BLaER1 treated with 17β-estradiol and CSF1 and Interleukin-3, amounts not matched to agents 10 nM and 100 nM (cell line): ENCODE data around the gene NFE2L2.
"Not testable (repeated sequence)": the region's sequence is repeated elsewhere in the genome, so short reads cannot be mapped to it uniquely, and the experiment has no call there.

Source experiments
- H3K27ac ChIP-seq, 11 experiments: shearing (Covaris generic); formaldehyde crosslinking; 2 replicates each; pipeline ENCODE4 v1.8.1; 2022
- H3K27me3 ChIP-seq, 11 experiments: shearing (Covaris generic); formaldehyde crosslinking; 2 replicates each; pipeline ENCODE4 v1.8.1; 2022
- H3K36me3 ChIP-seq, 11 experiments: shearing (Covaris generic); formaldehyde crosslinking; 2 replicates each; pipeline ENCODE4 v1.8.1; 2022
- H3K4me1 ChIP-seq, 10 experiments: shearing (Covaris generic); formaldehyde crosslinking; 2 replicates each; pipeline ENCODE4 v1.8.1; 2022
- H3K4me2 ChIP-seq, 11 experiments: shearing (Covaris generic); formaldehyde crosslinking; 2 replicates each; pipeline ENCODE4 v1.8.1; 2022
- H3K4me3 ChIP-seq, 10 experiments: shearing (Covaris generic); formaldehyde crosslinking; 2 replicates each; pipeline ENCODE4 v1.8.1; 2022
- H3K9ac ChIP-seq, 11 experiments: shearing (Covaris generic); formaldehyde crosslinking; 2 replicates each; pipeline ENCODE4 v1.8.1; 2022
- H3K9me3 ChIP-seq, 11 experiments: shearing (Covaris generic); formaldehyde crosslinking; replicated peaks in 1 of 11; 2 replicates each; pipeline ENCODE4 v1.8.1; 2022
- H4K20me1 ChIP-seq, 11 experiments: shearing (Covaris generic); formaldehyde crosslinking; 2 replicates each; pipeline ENCODE4 v1.8.1; 2022
- Cebpa-rat ChIP-seq, 11 experiments: shearing (Covaris generic); IDR thresholded peaks; 2 replicates each; pipeline ENCODE4 v1.8.1; 2022

Gene NFE2L2

GRCh38 chr2:177264693-177265587, at the start of gene NFE2L2:
TSS of gene NFE2L2 (minus strand) at chr2:177264727. CDS start at chr2:177264576, 151 bp downstream.
- peak in 10 of 11 experiments; percentile 17 to 93 (median 68); a peak in 14 of 22 replicates for TF ChIP-seq Cebpa-rat (IDR thresholded peaks at IDR 0.05)
- Histone ChIP-seq H3K4me1 (peaks cover 30 to 61% (median 48%) of the 10 kb centered on the region in 10 experiments), H3K27me3 (no peaks in the 10 kb centered on the region), H3K9me3 (peaks cover 0 to 6% (median 2%) of the 10 kb centered on the region in 11 experiments; a peak in 8 of 22 replicates), H3K36me3 (peaks cover 0 to 22% (median 16%) of the 10 kb centered on the region in 11 experiments; a peak in 17 of 22 replicates), H3K4me3 (peak within 1 kb of the TSS; percentile 87 to 95 (median 92)), H3K27ac (peak within 1 kb of the TSS; percentile 99 to 100 (median 100)), H3K4me2 (peak within 1 kb of the TSS; percentile 81 to 97 (median 89)), H4K20me1 (peaks cover 24 to 34% (median 34%) of the 10 kb centered on the region in 11 experiments; a peak in 21 of 22 replicates), H3K9ac (peak within 1 kb of the TSS; percentile 98 to 100 (median 100))

- Histone ChIP-seq H3K27me3 (no peaks in the 10 kb centered on the region), H3K36me3 (no peaks in the 10 kb centered on the region), H3K9me3 (peaks cover 0 to 3% (median 0%) of the 10 kb centered on the region in 11 experiments; a peak in 1 of 22 replicates), H3K4me2 (peak overlapping the region in 2 of 11 experiments; percentile 38 to 53; a peak in 4 of 22 replicates), H3K4me3 (no peak overlapping the region), H3K4me1 (peaks cover 0 to 21% (median 0%) of the 10 kb centered on the region in 10 experiments; a peak in 3 of 20 replicates), H4K20me1 (no peaks in the 10 kb centered on the region), H3K27ac (no peak overlapping the region), H3K9ac (no peak overlapping the region)
- TF ChIP-seq Cebpa-rat (IDR thresholded peaks at IDR 0.05) = no peak
Observed at GRCh38 chr2:177314194-177314593, 49.7 kb upstream of the NFE2L2 start.

GRCh38 chr2:177313162-177313781, 48.7 kb upstream of the NFE2L2 start:
- Histone ChIP-seq H3K4me3 (no peak overlapping the region), H3K36me3 (no peaks in the 10 kb centered on the region), H3K27ac (no peak overlapping the region), H3K9me3 (peaks cover 0 to 3% (median 0%) of the 10 kb centered on the region in 11 experiments; a peak in 1 of 22 replicates), H3K27me3 (no peaks in the 10 kb centered on the region), H3K9ac (no peak overlapping the region), H3K4me2 (peak overlapping the region in 2 of 11 experiments; percentile 38 to 53; a peak in 4 of 22 replicates), H4K20me1 (no peaks in the 10 kb centered on the region), H3K4me1 (peaks cover 0 to 21% (median 0%) of the 10 kb centered on the region in 10 experiments; a peak in 3 of 20 replicates)
- no peak for TF ChIP-seq Cebpa-rat (IDR thresholded peaks at IDR 0.05)

GRCh38 chr2:177312562-177312961, 48.0 kb upstream of the NFE2L2 start:
- H3K9ac ChIP-seq = no peak overlapping the region
- H3K9me3 ChIP-seq = peaks cover 0 to 3% (median 0%) of the 10 kb centered on the region in 11 experiments; a peak in 1 of 22 replicates
- peaks cover 0 to 21% (median 0%) of the 10 kb centered on the region in 10 experiments; a peak in 3 of 20 replicates for H3K4me1 ChIP-seq
- H3K27ac ChIP-seq = no peak overlapping the region
- no peaks in the 10 kb centered on the region for H3K36me3 ChIP-seq
- no peak for TF ChIP-seq Cebpa-rat (IDR thresholded peaks at IDR 0.05)
- no peak overlapping the region for H3K4me3 ChIP-seq
- H3K4me2 ChIP-seq = no peak overlapping the region
- no peaks in the 10 kb centered on the region for H3K27me3 ChIP-seq
- H4K20me1 ChIP-seq = no peaks in the 10 kb centered on the region

- not testable (repeated sequence) for H3K27ac ChIP-seq, H3K9me3 ChIP-seq, H3K4me3 ChIP-seq, H4K20me1 ChIP-seq, H3K9ac ChIP-seq, H3K36me3 ChIP-seq, H3K27me3 ChIP-seq
- 0 out of 22 replicates have a peak overlapping the region, but pooled peaks of 1 of the 11 experiments have one; percentile 16 for H3K4me2 ChIP-seq
- H3K4me1 ChIP-seq = peaks cover 0 to 24% (median 0%) of the 10 kb centered on the region in 10 experiments; a peak in 4 of 20 replicates
Observed at GRCh38 chr2:177309672-177310309, 45.3 kb upstream of the NFE2L2 start.

DNA sequence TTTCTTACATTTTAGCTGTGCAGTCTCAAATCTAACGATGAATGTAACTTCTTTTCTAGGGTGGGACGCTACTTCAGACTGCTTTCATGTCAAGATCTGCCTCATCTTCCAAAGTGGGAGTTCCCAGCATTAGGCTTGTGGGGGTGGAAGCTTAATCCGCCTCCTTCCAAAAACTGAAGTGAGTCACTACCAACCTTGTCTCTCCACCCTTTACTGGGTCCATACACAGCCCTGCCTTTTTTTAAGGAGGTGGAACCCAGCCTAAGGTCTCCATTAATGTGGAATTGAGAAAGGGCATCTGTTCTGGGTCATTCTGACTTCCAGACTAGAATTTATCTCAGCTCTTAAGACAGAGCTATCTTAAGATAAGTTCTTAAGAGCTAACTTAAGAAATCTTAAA, 42.0 kb upstream of the NFE2L2 start:
- Histone ChIP-seq H3K4me1 (peaks cover 0 to 6% (median 0%) of the 10 kb centered on the region in 10 experiments; a peak in 3 of 20 replicates), H3K4me2 (no peak overlapping the region), H3K4me3 (no peak overlapping the region), H3K27me3 (no peaks in the 10 kb centered on the region), H4K20me1 (no peaks in the 10 kb centered on the region), H3K36me3 (no peaks in the 10 kb centered on the region), H3K9ac (no peak overlapping the region), H3K27ac (no peak overlapping the region), H3K9me3 (no peaks in the 10 kb centered on the region)
- TF ChIP-seq Cebpa-rat (IDR thresholded peaks at IDR 0.05) = no peak

GRCh38 chr2:177303939-177304338, 39.4 kb upstream of the NFE2L2 start:
- Histone ChIP-seq H3K27ac (no peak overlapping the region), H4K20me1 (no peaks in the 10 kb centered on the region), H3K9me3 (no peaks in the 10 kb centered on the region), H3K4me1 (peaks cover 0 to 6% (median 0%) of the 10 kb centered on the region in 10 experiments; a peak in 3 of 20 replicates), H3K4me2 (no peak overlapping the region), H3K36me3 (no peaks in the 10 kb centered on the region), H3K9ac (no peak overlapping the region), H3K4me3 (no peak overlapping the region), H3K27me3 (no peaks in the 10 kb centered on the region)
- no peak for TF ChIP-seq Cebpa-rat (IDR thresholded peaks at IDR 0.05)

DNA sequence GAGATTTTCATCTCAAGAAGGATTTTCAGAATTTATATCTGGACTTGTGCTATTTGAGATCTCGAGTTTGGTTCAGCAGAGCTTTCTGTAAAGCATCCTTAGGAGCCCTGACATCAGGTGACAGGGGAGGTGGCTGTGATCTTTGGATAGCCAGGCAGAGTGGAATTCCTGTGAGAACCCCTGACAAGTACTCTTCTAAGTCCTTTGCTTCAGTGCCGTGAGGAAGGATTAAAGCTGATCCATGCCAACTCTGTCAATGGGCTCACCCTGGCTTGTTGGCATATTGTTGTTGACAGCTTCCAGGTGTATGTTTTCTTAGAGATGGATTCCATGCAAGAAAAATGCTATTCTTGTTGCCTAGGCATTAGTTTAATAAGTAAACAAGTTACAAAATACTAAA, 38.0 kb upstream of the NFE2L2 start:
- H4K20me1 ChIP-seq = no peaks in the 10 kb centered on the region
- H3K9ac ChIP-seq = no peak overlapping the region
- H3K27me3 ChIP-seq = no peaks in the 10 kb centered on the region
- H3K9me3 ChIP-seq = no peaks in the 10 kb centered on the region
- H3K27ac ChIP-seq = no peak overlapping the region
- no peak overlapping the region for H3K4me3 ChIP-seq
- no peaks in the 10 kb centered on the region for H3K36me3 ChIP-seq
- H3K4me2 ChIP-seq = no peak overlapping the region
- peaks cover 0 to 14% (median 0%) of the 10 kb centered on the region in 10 experiments; a peak in 5 of 20 replicates for H3K4me1 ChIP-seq
- TF ChIP-seq Cebpa-rat (IDR thresholded peaks at IDR 0.05) = no peak
